Measurements from ENCODE around the gene ZNF699.

The ZNF699 gene

GRCh38 chr19:9321338-9321737 lies 11.7 kb upstream of the ZNF699 start:
- no peak overlapping the region for H3K27ac ChIP-seq (replicated peaks)
- DNase-seq (ENCODE audit: low read depth in 1 of 2, low spot score in 1 of 2), result no peak
- H3K27me3 ChIP-seq (ENCODE audit: insufficient read depth, poor library complexity, severe bottlenecking), result no peaks in the 10 kb centered on the region
- TF ChIP-seq SPI1 (IDR thresholded peaks at IDR 0.05; ENCODE audit: borderline replicate concordance, low read depth) (no peak), GABPA (IDR thresholded peaks at IDR 0.05; ENCODE audit: low read depth) (no peak), REST (IDR thresholded peaks at IDR 0.05; ENCODE audit: insufficient replicate concordance, low read depth) (no peak), POLR2AphosphoS5 (IDR thresholded peaks at IDR 0.05; ENCODE audit: low read depth) (no peak)
- no peak overlapping the region for H3K4me3 ChIP-seq (replicated peaks; ENCODE audit: insufficient read depth, low read length)

DNA sequence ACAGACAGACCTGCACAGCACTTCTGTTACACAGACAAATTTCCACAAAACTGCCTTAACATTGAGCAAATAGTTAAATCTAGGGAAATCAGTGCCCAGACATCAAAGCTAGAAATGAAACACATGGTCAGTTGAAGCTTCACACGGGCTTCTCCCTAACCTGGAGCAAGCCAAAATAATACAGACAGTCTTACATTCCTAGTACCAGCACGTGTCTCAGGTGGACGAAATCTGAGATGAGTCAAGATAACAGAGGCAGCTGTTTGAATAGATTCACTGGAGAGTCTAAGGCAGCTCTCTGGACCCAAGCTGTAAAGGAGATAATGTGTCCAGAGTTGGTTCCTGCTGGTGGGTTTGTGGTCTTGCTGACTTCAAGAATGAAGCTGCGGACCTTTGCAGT lies 4.1 kb upstream of the ZNF699 start:
- TF ChIP-seq REST (IDR thresholded peaks at IDR 0.05; ENCODE audit: insufficient replicate concordance, low read depth) (no peak), GABPA (IDR thresholded peaks at IDR 0.05; ENCODE audit: low read depth) (no peak), SPI1 (IDR thresholded peaks at IDR 0.05; ENCODE audit: borderline replicate concordance, low read depth) (no peak), CTCF (IDR thresholded peaks at IDR 0.05; ENCODE audit: insufficient read depth, low read length) (no peak), POLR2AphosphoS5 (IDR thresholded peaks at IDR 0.05; ENCODE audit: low read depth) (no peak)
- DNase-seq (ENCODE audit: low read depth in 1 of 2, low spot score in 1 of 2), result no peak
- H3K27me3 ChIP-seq (ENCODE audit: insufficient read depth, poor library complexity, severe bottlenecking), result no peaks in the 10 kb centered on the region
- no peak overlapping the region for H3K4me3 ChIP-seq (replicated peaks; ENCODE audit: insufficient read depth, low read length)
- no peak overlapping the region for H3K27ac ChIP-seq (replicated peaks)

DNA sequence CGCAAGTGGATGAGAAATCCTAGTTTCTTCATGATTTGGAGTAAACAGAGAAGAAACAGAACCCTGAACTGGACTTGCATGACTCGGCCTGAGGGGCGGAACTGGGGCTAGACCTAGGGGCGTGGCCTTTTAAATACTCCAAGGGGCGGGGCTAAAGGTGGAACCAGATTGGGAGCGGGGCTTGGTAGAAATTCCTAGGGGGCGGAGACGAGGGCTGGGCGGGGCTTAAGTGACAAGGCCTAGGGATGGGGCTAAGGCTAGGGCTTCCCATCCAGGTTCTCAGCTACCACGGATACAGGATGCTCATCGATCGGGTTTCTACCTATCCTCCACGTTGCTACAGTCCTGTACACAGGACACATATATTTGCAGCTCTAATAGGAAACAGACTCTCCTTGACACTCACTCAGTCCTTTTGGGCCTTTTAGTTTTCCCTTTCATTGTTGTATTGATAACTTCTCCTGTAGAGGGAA lies 372 bp upstream of the ZNF699 start:
- Histone ChIP-seq H3K27me3 (ENCODE audit: insufficient read depth, poor library complexity, severe bottlenecking) (no peaks in the 10 kb centered on the region), H3K27ac (replicated peaks) (peak overlapping the region; percentile 80), H3K4me3 (replicated peaks; ENCODE audit: insufficient read depth, low read length) (peak overlapping the region; percentile 57)
- TF ChIP-seq SPI1 (IDR thresholded peaks at IDR 0.05; ENCODE audit: borderline replicate concordance, low read depth) (peak; percentile 4; the same call in 1 of the 2 replicates), POLR2AphosphoS5 (IDR thresholded peaks at IDR 0.05; ENCODE audit: low read depth) (no peak)
- peak in 1 of 2 experiments; percentile 91 for DNase-seq (ENCODE audit: low read depth in 1 of 2, low spot score in 1 of 2)

DNA sequence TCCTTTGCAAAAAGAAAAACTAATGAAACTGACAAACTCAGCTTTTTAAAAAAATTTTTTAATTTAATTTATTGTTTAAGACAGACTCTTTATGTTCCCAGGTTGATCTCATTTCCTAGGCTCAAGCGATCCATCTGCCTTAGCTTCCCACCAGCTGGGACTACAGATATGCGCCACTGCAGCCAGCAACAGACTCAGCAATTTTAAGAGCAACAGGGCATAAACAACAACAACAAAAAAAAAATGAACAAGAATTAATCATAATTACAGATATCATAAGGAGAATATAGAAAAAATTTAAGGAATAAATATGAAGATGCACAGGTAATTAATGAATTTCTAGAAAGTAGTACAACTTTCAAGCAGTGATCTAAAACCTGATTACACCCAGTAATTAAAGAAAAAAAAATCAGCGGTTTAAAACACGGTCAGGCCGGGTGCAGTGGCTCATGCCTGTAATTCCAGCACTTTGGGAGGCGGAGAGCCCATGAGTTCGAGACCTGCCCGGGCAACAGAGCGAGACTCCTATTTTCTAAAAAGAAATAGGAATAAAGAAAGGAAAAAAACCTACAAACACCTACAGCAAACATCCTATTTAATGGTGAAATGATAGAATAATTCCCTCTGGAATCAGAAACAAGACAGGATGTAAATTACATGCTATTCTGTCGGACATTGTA lies 1.4 kb downstream of the ZNF699 start:
- no peaks in the 10 kb centered on the region for H3K27me3 ChIP-seq (ENCODE audit: insufficient read depth, poor library complexity, severe bottlenecking)
- DNase-seq (ENCODE audit: low read depth in 1 of 2, low spot score in 1 of 2), result no peak
- TF ChIP-seq GABPA (IDR thresholded peaks at IDR 0.05; ENCODE audit: low read depth) (no peak), SPI1 (IDR thresholded peaks at IDR 0.05; ENCODE audit: borderline replicate concordance, low read depth) (no peak), POLR2AphosphoS5 (IDR thresholded peaks at IDR 0.05; ENCODE audit: low read depth) (no peak), REST (IDR thresholded peaks at IDR 0.05; ENCODE audit: insufficient replicate concordance, low read depth) (no peak), CTCF (IDR thresholded peaks at IDR 0.05; ENCODE audit: insufficient read depth, low read length) (no peak)
- H3K4me3 ChIP-seq (replicated peaks; ENCODE audit: insufficient read depth, low read length), result no peak overlapping the region
- H3K27ac ChIP-seq (replicated peaks), result no peak overlapping the region

Measured in HL-60 (cell line).